Fibroblast of villous mesenchyme (primary cell): Measurements from ENCODE around the gene PPP1R26. TPM values are rescaled to one million over a fixed set of nuclear protein-coding genes. Genes with fewer than 3 reads are reported as not detected.

Source experiments
- DNase-seq: peaks from one replicate; pipeline ENCODE4 v3.0.0-alpha.2; 2010; ENCODE audit warnings: low read depth
- H3K4me3 ChIP-seq: 2 replicates; pipeline ENCODE4 v1.5.1; 2011; ENCODE audit warnings: low read depth, mild to moderate bottlenecking, low read length
- total RNA-seq: library from RNA; depleted of rRNA; stranded (reverse); fragments of >200 nt; gene quantifications from 2 replicates; pipeline ENCODE4 v1.2.3, GENCODE V29; 2012
- TF ChIP-seq, protein P1 (sequence below): IDR thresholded peaks from 2 replicates; pipeline ENCODE4 v1.5.1; 2012; ENCODE audit warnings: low read depth, mild to moderate bottlenecking, low read length; ENCODE audit not compliant: insufficient read depth

The PPP1R26 gene
- total RNA-seq, 1 donor = 11.7 TPM

DNA sequence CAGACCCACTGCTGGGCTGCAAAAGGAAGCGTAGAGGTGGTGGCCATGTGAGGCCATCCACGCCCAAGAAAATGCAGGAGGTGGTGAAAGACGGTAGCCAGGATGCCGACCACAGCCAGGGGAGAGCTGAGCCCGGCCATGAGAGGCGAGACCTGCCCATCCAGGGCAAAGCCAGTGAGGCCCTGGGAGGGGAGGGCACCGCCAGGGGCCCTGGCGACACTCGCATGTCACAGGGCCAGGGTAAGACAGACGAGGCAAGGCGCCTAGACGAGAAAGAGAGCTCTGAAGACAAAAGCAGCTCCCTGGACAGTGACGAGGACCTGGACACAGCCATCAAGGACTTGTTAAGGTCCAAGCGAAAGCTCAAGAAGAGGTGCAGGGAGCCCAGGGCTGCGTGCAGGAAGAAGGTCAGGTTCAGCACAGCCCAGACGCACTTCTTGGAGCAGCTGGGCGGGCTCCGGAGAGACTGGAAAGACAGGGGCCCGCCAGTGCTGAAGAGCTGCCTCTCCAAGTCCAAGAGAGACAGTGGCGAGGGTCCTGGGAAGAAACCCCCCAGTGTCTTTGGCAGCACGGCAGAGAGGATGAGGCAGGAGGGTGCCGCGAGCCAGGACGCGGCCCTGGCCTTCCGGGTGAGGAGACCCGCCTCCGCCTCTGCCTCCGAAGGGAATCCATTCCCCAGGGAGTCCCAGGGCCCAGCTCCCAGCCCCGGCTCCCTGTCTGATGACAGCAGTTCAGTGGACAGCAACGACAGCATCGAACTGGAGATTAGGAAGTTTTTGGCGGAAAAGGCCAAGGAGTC is 6.9 kb downstream of the PPP1R26 start:
- DNase-seq = no peak
- TF ChIP-seq, protein P1, sequence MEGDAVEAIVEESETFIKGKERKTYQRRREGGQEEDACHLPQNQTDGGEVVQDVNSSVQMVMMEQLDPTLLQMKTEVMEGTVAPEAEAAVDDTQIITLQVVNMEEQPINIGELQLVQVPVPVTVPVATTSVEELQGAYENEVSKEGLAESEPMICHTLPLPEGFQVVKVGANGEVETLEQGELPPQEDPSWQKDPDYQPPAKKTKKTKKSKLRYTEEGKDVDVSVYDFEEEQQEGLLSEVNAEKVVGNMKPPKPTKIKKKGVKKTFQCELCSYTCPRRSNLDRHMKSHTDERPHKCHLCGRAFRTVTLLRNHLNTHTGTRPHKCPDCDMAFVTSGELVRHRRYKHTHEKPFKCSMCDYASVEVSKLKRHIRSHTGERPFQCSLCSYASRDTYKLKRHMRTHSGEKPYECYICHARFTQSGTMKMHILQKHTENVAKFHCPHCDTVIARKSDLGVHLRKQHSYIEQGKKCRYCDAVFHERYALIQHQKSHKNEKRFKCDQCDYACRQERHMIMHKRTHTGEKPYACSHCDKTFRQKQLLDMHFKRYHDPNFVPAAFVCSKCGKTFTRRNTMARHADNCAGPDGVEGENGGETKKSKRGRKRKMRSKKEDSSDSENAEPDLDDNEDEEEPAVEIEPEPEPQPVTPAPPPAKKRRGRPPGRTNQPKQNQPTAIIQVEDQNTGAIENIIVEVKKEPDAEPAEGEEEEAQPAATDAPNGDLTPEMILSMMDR = no peak
- no peak overlapping the region for H3K4me3 ChIP-seq

DNA sequence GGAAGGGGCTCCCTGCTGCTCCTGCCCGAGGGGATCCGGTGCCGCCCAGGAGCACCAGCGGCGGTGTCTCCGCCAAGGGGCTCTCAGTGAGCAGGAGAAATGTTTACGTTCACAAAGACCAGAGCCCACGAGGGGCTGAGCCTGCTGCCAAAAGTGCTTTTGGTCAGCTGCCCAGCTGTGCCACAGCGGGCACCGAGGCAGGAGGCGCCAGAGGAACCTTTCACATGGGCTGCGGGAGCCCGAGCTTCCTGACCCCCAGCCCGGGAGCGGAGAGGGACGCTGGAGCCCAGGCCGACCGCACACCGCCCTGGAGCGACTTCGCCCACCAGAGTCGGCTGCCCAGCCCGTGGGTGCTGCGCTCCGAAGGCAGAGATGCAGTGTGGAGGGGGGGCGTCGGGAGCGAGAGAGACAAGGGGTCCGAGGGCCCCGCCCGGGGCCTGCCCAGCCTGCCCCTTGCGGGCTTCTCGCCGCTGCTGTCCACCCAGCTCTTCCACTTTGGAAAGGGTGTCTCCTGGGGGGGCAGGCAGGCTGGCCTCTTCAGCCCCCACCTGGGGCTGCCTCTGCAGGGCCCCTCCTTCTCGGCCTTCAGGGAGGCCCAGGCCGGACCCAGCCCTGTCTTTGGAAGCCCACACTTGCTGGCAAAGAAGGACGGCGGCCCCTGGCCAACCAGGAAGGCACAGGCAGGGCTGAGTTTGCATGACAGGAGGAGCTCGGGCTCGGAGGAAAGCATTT is 7.9 kb downstream of the PPP1R26 start:
- DNase-seq = no peak
- TF ChIP-seq, protein P1 = no peak
- H3K4me3 ChIP-seq = no peak overlapping the region

DNA sequence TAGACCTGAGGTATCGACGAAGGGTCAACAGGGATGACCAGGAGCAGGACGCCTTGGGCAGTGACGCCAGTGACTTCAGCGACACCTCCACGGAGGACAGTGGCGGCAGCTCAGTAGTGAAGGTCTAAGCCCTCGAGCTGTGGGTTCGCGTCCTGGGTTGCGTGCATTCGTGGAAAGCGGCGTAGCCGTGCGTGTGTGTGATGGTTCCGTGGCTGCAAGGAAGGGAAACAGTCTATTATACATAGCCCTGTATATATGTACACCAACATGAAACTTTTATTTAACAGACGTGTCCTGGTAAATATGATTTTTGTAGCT is 8.4 kb downstream of the PPP1R26 start:
- TF ChIP-seq, protein P1 = no peak
- no peak overlapping the region for H3K4me3 ChIP-seq
- DNase-seq = no peak

DNA sequence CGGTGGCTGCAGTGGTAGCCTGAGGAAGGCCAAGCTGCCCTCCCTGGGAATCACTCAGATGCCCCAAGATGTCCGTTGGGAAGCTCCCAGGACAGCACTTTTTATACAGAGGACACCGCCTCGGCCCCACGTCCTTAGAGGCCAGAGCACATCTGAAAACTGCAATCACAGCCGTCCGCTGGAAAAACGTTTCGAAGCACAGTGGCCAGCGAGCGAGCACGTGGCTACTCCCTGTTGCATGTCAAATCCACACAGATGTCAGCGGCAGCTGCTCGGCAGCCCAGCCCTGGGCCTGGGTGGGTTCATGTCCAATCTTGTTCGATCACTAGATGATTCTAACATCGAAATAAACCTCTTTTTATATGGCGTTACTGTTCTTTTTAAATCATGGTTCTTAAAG is 8.9 kb downstream of the PPP1R26 start:
- no peak for DNase-seq
- TF ChIP-seq, protein P1 = no peak
- H3K4me3 ChIP-seq = no peak overlapping the region

DNA sequence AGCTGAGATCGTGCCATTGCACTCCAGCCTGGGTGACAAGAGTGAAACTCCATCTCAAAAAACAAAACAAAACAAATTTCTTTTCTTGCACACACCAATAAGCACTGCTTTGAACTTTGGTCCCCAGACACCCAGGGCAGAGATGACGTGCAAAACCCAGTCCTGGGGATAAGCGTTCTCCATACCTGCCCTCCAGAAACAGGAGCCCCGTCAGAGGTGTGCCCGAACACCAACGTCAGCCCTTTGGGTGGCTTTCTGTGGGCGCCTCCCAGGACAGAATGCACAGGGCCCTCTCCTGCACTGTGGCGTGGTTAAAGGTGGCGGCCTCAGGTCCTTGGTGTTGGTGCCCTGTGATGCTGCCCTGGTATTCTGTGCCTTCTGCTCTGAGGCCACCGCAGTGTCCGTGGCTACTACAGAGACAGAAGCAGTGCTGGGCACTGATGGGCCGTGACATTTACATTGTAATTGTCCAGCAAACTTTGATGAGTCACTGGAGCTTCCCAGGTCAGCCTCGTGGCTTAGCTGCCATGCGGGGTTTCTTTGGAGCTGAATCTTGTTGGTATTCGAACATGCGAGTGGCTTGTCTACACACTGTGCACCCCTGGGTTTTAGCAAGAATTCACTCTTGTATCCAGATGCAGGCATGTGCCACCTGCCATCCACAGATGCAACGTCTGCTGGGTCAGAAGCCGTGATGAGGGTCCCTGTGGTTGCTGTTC is 9.8 kb downstream of the PPP1R26 start:
- TF ChIP-seq, protein P1 = no peak
- no peak for DNase-seq
- H3K4me3 ChIP-seq = no peak overlapping the region

DNA sequence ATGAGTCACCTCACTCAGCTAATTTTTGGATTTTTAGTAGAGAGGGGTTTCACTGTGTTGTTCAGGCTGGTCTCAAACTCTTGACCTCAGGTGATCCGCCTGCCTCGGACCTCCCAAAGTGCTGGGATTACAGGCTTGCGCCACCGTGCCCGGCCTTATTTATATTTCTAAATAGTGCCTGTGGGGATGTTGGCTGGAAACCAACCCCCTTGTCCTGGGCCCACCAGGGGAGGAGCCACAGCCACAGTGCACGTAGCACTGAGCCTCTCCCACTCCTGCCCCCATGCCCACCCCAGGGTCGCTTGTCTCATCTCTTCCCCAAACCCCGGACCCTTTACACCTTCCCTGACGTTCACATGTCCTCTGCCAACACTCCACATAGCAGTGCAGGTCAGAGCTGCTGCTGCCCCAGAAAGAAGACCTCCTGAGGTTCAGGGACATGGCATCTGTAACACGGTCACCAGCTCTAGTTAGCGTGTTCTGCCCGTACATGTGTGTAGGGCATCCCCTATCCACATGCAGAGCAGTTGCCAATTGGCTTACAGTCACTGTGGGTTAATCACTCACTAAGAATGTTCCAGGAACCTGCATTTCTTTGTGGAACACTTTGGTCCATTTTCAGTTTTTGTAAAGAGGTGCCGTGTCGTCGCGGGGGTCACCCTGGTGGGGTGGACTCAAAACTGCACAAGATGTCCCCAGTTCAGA is 10.7 kb downstream of the PPP1R26 start:
- H3K4me3 ChIP-seq = no peak overlapping the region
- DNase-seq = no peak
- TF ChIP-seq, protein P1 = no peak
